ENCODE measurements around the gene KLHL30. TPM values are rescaled to one million over a fixed set of nuclear protein-coding genes. Genes with fewer than 3 reads are reported as not detected.

Gene KLHL30
- total and polyA plus RNA-seq, 4 donors, result 0.10 to 0.28 (median 0.13) TPM

GRCh38 chr2:238126775-238127164 lies 11.7 kb upstream of the KLHL30 start:
- no peaks in the 10 kb centered on the region for H3K27me3 ChIP-seq (ENCODE audit: control insufficient read depth, insufficient read depth, low read length)
- 69% methylated on average over 2 of the region's 2 CpGs for WGBS (ENCODE audit: insufficient coverage)
- no peak overlapping the region for H3K27ac ChIP-seq (ENCODE audit: low read depth, low read length)
- peaks cover 11% of the 10 kb centered on the region for H3K4me1 ChIP-seq (ENCODE audit: control insufficient read depth, insufficient read depth, low read length)
- DNase-seq (ENCODE audit: low read depth in 4 of 6, low spot score in 6 of 6), result no peak
- no peaks in the 10 kb centered on the region for H3K9me3 ChIP-seq (ENCODE audit: control insufficient read depth, insufficient read depth, low read length)
- no peak overlapping the region for H3K4me3 ChIP-seq (ENCODE audit: low read depth, low read length)
- H3K36me3 ChIP-seq (ENCODE audit: control insufficient read depth, insufficient read depth, low read length), result peaks cover 3% of the 10 kb centered on the region

- WGBS (ENCODE audit: insufficient coverage), result 52% methylated on average over 36 of the region's 36 CpGs
- no peak overlapping the region for H3K4me3 ChIP-seq (ENCODE audit: low read depth, low read length)
- H3K9me3 ChIP-seq (ENCODE audit: control insufficient read depth, insufficient read depth, low read length), result no peaks in the 10 kb centered on the region
- DNase-seq (ENCODE audit: low read depth in 4 of 6, low spot score in 6 of 6), result peak in 3 of 6 donors; percentile 2 to 41 (median 14)
- no peaks in the 10 kb centered on the region for H3K27me3 ChIP-seq (ENCODE audit: control insufficient read depth, insufficient read depth, low read length)
- peaks cover 3% of the 10 kb centered on the region for H3K36me3 ChIP-seq (ENCODE audit: control insufficient read depth, insufficient read depth, low read length)
- no peak overlapping the region for H3K27ac ChIP-seq (ENCODE audit: low read depth, low read length)
- peaks cover 11% of the 10 kb centered on the region for H3K4me1 ChIP-seq (ENCODE audit: control insufficient read depth, insufficient read depth, low read length)
Measured at GRCh38 chr2:238127165-238128060, 11.1 kb upstream of the KLHL30 start.

- 81% methylated on average over 17 of the region's 22 CpGs for WGBS (ENCODE audit: insufficient coverage)
Measured at GRCh38 chr2:238128061-238128440, 10.4 kb upstream of the KLHL30 start.

GRCh38 chr2:238128534-238129001 lies 9.9 kb upstream of the KLHL30 start:
- 73% methylated on average over 30 of the region's 30 CpGs for WGBS (ENCODE audit: insufficient coverage)
- DNase-seq (ENCODE audit: low read depth in 4 of 6, low spot score in 6 of 6), result no peak
- Histone ChIP-seq H3K36me3 (ENCODE audit: control insufficient read depth, insufficient read depth, low read length) (peaks cover 3% of the 10 kb centered on the region), H3K27me3 (ENCODE audit: control insufficient read depth, insufficient read depth, low read length) (no peaks in the 10 kb centered on the region), H3K9me3 (ENCODE audit: control insufficient read depth, insufficient read depth, low read length) (no peaks in the 10 kb centered on the region), H3K27ac (ENCODE audit: low read depth, low read length) (no peak overlapping the region), H3K4me3 (ENCODE audit: low read depth, low read length) (no peak overlapping the region), H3K4me1 (ENCODE audit: control insufficient read depth, insufficient read depth, low read length) (peaks cover 11% of the 10 kb centered on the region)

More at GRCh38 chr2:238128061-238128440, 10.4 kb upstream of the KLHL30 start:
- H3K4me3 ChIP-seq (ENCODE audit: low read depth, low read length), result no peak overlapping the region
- H3K4me1 ChIP-seq (ENCODE audit: control insufficient read depth, insufficient read depth, low read length), result peaks cover 11% of the 10 kb centered on the region
- H3K9me3 ChIP-seq (ENCODE audit: control insufficient read depth, insufficient read depth, low read length), result no peaks in the 10 kb centered on the region
- no peak overlapping the region for H3K27ac ChIP-seq (ENCODE audit: low read depth, low read length)
- peaks cover 3% of the 10 kb centered on the region for H3K36me3 ChIP-seq (ENCODE audit: control insufficient read depth, insufficient read depth, low read length)
- H3K27me3 ChIP-seq (ENCODE audit: control insufficient read depth, insufficient read depth, low read length), result no peaks in the 10 kb centered on the region
- peak in 1 of 6 donors; percentile 3 for DNase-seq (ENCODE audit: low read depth in 4 of 6, low spot score in 6 of 6)

GRCh38 chr2:238129166-238130010 lies 9.1 kb upstream of the KLHL30 start:
- no peak for DNase-seq (ENCODE audit: low read depth in 4 of 6, low spot score in 6 of 6)
- Histone ChIP-seq H3K9me3 (ENCODE audit: control insufficient read depth, insufficient read depth, low read length) (no peaks in the 10 kb centered on the region), H3K4me1 (ENCODE audit: control insufficient read depth, insufficient read depth, low read length) (peaks cover 11% of the 10 kb centered on the region), H3K27me3 (ENCODE audit: control insufficient read depth, insufficient read depth, low read length) (no peaks in the 10 kb centered on the region), H3K27ac (ENCODE audit: low read depth, low read length) (no peak overlapping the region), H3K36me3 (ENCODE audit: control insufficient read depth, insufficient read depth, low read length) (peaks cover 3% of the 10 kb centered on the region), H3K4me3 (ENCODE audit: low read depth, low read length) (no peak overlapping the region)
- 84% methylated on average over 22 of the region's 22 CpGs for WGBS (ENCODE audit: insufficient coverage)

GRCh38 chr2:238130111-238130695 lies 8.3 kb upstream of the KLHL30 start:
- Histone ChIP-seq H3K36me3 (ENCODE audit: control insufficient read depth, insufficient read depth, low read length) (peaks cover 3% of the 10 kb centered on the region), H3K9me3 (ENCODE audit: control insufficient read depth, insufficient read depth, low read length) (no peaks in the 10 kb centered on the region), H3K4me3 (ENCODE audit: low read depth, low read length) (no peak overlapping the region), H3K4me1 (ENCODE audit: control insufficient read depth, insufficient read depth, low read length) (peaks cover 11% of the 10 kb centered on the region), H3K27me3 (ENCODE audit: control insufficient read depth, insufficient read depth, low read length) (no peaks in the 10 kb centered on the region), H3K27ac (ENCODE audit: low read depth, low read length) (no peak overlapping the region)
- DNase-seq (ENCODE audit: low read depth in 4 of 6, low spot score in 6 of 6), result no peak
- 88% methylated on average over 28 of the region's 28 CpGs for WGBS (ENCODE audit: insufficient coverage)

GRCh38 chr2:238130696-238131628 lies 7.5 kb upstream of the KLHL30 start:
- Histone ChIP-seq H3K27ac (ENCODE audit: low read depth, low read length) (no peak overlapping the region), H3K4me3 (ENCODE audit: low read depth, low read length) (no peak overlapping the region), H3K9me3 (ENCODE audit: control insufficient read depth, insufficient read depth, low read length) (no peaks in the 10 kb centered on the region), H3K4me1 (ENCODE audit: control insufficient read depth, insufficient read depth, low read length) (peaks cover 11% of the 10 kb centered on the region), H3K27me3 (ENCODE audit: control insufficient read depth, insufficient read depth, low read length) (no peaks in the 10 kb centered on the region), H3K36me3 (ENCODE audit: control insufficient read depth, insufficient read depth, low read length) (peaks cover 3% of the 10 kb centered on the region)
- DNase-seq (ENCODE audit: low read depth in 4 of 6, low spot score in 6 of 6), result no peak
- WGBS (ENCODE audit: insufficient coverage), result 89% methylated on average over 68 of the region's 68 CpGs

- 87% methylated on average over 13 of the region's 14 CpGs for WGBS (ENCODE audit: insufficient coverage)
- Histone ChIP-seq H3K27me3 (ENCODE audit: control insufficient read depth, insufficient read depth, low read length) (no peaks in the 10 kb centered on the region), H3K9me3 (ENCODE audit: control insufficient read depth, insufficient read depth, low read length) (no peaks in the 10 kb centered on the region), H3K27ac (ENCODE audit: low read depth, low read length) (no peak overlapping the region), H3K36me3 (ENCODE audit: control insufficient read depth, insufficient read depth, low read length) (peaks cover 3% of the 10 kb centered on the region), H3K4me3 (ENCODE audit: low read depth, low read length) (no peak overlapping the region), H3K4me1 (ENCODE audit: control insufficient read depth, insufficient read depth, low read length) (peaks cover 11% of the 10 kb centered on the region)
- DNase-seq (ENCODE audit: low read depth in 4 of 6, low spot score in 6 of 6), result no peak
Measured at GRCh38 chr2:238131761-238132462, 6.6 kb upstream of the KLHL30 start.

Data from spinal cord (tissue), 10 donors.